ENCODE data around the gene OR5I1.
"Not testable (repeated sequence)": the region's sequence is repeated elsewhere in the genome, so short reads cannot be mapped to it uniquely, and the experiment has no call there.

OR5I1 gene

DNA sequence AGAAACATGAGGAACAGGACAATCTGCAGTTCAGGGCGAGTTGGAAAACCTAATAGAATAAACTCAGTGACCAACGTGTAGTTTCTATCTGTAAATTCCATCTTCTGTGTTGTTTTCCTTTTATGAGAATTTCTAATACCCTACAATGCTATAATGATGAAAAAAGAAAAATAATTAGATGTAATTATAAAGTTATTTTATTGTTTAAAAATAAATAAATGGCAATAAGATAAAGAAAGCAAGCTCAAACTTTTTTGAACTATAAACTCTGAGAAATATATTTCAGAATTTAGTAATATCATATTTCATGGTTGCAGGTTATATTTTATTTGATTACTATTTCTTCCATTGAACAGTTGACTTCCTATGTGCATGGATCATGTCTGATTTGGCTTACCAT is at the start of gene OR5I1:
TSS of gene OR5I1 (minus strand) at position 101 of the 400 bp plus-strand sequence. CDS start at position 101, 0 bp downstream.
- DNase-seq = no peak

DNA sequence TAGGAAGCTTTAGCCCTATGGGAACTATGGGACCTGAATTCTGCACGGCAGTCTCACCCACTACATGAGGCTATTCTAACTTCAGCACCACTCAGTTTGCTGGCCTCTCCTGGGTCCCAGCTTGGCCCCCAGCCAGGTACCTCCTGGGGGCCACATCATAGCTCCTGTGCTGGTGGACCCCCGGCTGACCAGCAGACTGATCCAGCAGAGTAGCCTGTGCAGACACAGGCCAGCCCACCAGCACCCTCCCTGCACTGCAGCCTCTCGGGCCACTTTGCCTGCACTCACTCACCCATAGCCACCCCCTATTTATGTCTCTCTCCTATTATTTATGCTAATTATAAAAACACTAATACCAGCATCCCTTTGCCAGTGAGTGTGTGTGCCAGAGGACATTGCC is 34.7 kb upstream of the OR5I1 start:
- no peak for DNase-seq

GRCh38 chr11:55969845-55970244 is 33.6 kb upstream of the OR5I1 start, which contains the start of gene OR10AG1:
OR10AG1 (minus strand) TSS chr11:55969945; CDS start chr11:55969907, 38 bp downstream.
- no peak for DNase-seq

DNA sequence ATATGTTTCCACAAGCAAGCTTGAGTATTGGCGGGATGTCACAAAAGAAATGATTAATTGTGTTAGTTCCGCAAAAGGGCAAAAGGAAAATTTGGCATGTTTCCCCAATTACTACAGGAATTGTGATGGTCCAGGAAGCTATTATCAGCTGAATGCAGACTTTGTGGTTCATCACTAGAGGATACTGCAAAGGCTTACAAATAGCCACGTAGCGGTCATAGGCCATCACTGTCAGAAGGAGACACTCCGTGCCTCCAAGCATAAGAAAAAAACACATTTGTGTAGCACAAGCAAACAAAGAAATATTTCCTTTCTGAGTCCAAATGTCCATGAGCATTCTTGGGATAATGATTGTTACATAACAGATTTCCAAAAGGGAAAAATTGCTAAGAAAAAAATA is 31.7 kb upstream of the OR5I1 start:
- no peak for DNase-seq

DNA sequence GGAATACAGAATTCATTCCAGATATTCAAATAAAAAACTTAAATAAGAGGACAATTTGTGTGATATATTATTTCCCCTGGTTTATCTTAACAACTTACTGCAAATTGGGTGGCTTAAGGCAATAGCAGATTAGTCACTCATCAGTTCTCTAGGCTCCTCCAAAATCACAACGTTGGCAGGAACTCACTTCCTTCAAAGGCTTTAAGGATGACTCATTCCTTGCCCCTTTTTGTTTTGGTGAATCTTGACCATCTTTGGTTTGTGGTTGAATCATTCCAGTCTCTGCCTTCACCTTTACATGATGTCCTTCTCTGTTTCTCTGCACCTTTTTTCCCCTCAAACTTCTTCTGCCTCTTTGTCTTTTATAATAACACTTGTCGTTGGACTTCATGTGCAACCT is 30.2 kb upstream of the OR5I1 start:
- no peak for DNase-seq

- DNase-seq = no peak
Measured at GRCh38 chr11:55956521-55956920, 20.3 kb upstream of the OR5I1 start.

DNA sequence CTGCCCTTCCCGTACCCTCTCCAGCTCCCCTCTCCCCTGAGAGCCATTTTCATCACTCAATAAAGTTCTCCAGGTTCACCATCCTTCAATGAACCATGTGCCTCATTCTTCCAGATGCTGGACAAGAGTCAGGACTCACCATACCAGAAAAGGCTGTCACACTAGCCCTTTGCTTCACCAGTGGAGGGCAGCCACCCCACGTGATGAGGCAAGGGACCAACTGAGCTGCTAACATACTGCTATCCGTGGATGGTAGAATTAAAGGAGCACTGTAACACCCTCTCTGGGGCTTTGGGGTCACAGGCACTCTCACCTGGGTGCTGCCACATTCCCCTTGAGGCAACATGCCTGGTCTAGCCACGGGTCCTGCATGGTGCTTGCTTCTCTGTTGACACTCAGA is 13.1 kb upstream of the OR5I1 start:
- DNase-seq = no peak

DNA sequence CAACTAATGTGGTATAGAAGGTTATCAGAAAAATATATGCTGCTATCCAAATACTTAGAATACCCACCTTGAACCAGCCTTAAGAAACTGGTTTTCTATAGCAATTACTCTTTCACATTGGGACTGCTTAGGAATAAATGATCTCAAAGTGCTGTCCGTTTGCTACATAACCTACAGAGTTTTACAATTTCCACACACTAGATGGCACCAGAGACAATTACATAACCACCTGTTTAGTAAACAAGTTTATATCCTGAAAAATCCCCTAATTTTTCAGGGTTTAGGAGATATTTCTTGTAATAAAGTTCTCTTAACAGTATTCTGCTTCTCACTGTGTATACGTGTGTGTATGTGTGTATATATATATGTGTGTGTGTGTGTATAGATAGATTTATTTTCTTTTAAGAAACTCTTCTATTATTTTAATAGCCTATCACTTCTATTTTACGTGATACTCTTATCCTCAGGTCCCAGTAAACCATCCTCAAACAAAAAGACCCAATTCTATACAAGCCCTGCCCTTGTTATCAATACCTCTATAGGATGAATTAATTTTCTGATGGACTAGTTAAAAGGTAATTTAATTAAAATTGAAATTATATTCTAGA is 6.7 kb upstream of the OR5I1 start:
- peak; percentile 19 for DNase-seq

DNA sequence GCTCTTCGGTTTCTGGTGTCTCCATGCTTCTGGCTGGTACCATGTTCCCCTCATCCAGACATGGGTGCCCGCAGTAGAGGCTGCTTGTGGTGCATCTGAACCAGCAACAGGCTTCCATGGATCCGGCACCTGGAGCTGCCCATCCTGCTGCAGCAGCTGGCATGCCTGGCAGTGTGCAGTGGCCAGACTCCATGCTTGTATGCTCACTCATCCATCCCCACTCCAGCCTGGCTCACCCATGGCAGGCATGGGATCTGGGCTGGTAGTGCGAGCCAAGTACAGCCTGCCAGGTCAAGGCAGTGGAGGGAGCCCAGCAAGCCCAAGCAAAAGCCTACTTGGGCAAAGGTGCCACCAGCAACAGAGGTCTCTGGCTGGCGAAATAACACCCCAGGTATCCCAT is 15.7 kb downstream of the OR5I1 start:
- no peak for DNase-seq

DNA sequence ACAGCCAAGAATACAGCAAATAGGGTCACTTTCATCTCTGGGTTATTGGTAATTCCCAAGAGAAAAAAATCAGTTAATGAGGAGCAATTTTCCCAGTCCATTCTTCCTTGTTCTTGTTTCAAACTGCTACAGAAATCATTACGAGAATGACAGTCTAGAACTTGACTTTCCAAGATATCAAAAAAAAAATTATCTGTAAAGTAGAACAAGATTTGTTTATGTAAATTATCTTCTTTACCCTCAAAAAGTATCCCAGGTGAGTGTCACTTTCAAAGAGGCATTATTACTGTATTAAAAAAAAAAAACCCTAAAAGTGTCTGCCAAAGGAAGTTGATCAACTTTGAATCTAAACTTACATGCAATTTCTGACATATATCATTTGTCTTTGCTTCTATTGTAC is 21.7 kb downstream of the OR5I1 start, which contains the start of gene OR5W2:
TSS of gene OR5W2 (minus strand) at position 101 of the 400 bp plus-strand sequence. CDS start at position 101, 0 bp downstream.
- no peak for DNase-seq

DNA sequence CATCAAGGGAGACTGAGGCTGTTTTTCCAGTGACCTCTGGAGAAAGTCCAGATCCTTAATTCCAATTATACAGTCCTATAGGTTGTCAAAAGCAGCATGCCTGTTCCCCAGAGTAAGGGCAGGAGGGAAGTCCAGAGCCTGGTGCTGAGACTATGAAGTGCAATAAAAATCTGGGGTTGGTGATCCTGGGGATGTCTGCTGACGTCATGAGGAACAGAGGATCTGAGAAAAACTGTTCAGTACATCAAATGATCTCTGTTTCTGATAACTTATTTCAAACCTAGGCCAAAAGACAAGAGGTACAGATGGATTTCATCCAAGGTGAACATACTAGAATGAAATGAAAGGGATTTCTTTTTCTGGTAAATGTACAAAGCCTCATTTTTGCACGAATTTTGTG is 33.9 kb downstream of the OR5I1 start:
- DNase-seq = no peak

DNA sequence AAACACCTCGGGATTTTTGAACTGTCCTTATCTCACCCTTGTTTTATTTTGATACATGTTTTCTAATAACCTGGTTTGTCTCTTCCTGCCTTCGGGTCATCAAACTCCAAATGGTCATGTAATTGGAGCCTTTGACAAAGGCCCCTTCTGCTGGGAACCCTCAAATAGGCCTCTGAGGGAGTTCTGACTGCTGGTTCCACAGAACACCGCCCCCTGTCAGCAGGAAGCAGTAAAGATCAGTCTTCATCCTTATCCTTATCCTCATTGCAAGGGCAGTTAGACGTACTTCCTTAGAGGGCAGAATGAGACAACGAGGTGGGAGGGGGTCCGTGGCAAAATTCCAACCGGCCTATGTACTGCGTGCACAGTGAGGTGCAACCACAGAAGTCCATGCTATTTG is 41.0 kb downstream of the OR5I1 start:
- DNase-seq = no peak

DNA sequence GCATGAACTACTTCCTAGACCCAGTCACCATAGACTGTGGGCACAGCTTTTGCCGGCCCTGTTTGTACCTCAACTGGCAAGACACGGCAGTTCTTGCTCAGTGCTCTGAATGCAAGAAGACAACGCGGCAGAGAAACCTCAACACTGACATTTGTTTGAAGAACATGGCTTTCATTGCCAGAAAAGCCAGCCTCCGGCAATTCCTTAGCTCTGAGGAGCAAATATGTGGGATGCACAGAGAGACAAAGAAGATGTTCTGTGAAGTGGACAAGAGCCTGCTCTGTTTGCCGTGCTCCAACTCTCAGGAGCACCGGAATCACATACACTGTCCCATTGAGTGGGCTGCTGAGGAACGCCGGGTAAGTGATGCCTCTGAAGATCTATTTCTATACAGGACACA is 50.7 kb downstream of the OR5I1 start:
- not testable (repeated sequence) for DNase-seq

All from activated CD4-positive, alpha-beta T cell treated with anti-CD3 and anti-CD28 coated beads, Interleukin-2, amount 50 U/mL, for 16 hours (primary cell).